Psoas muscle (tissue), 8 donors: Measurements from ENCODE around the gene PRDM15. TPM values are rescaled to one million over a fixed set of nuclear protein-coding genes. Genes with fewer than 3 reads are reported as not detected.

Source experiments
- ATAC-seq, 4 donors: fragments of 200-7000 bp; cut with Tn5 transposase; one replicate each; pipeline ENCODE4 v1.9.1; 2020; ENCODE audit warnings: moderate library complexity in 3 of 4, mild to moderate bottlenecking in 2 of 4
- DNase-seq, 2 donors: peaks; one replicate each; pipeline ENCODE4 v3.0.0-alpha.2; 2020
- H3K27ac ChIP-seq: fragments of 200-600 bp; one replicate; pipeline ENCODE4 v1.8.0; 2022
- H3K27me3 ChIP-seq, 3 donors: fragments of 200-600 bp in 1 of 3; one replicate each; pipeline versions ENCODE4 v1.6.1 to v1.8.0; 2013 to 2022; ENCODE audit warnings: low read length in 2 of 3, mild to moderate bottlenecking in 2 of 3, moderate library complexity in 1 of 3; ENCODE audit not compliant: insufficient read depth in 3 of 3
- H3K36me3 ChIP-seq, 2 donors: fragments of 200-600 bp in 1 of 2; one replicate each; pipeline versions ENCODE4 v1.6.1 to v1.8.0; 2013 to 2022; ENCODE audit warnings: low read depth in 1 of 2, mild to moderate bottlenecking in 1 of 2, moderate library complexity in 1 of 2; ENCODE audit not compliant: insufficient read depth in 1 of 2
- H3K4me1 ChIP-seq: fragments of 200-600 bp; one replicate; pipeline ENCODE4 v1.8.0; 2022
- H3K4me3 ChIP-seq: fragments of 200-600 bp; one replicate; pipeline ENCODE4 v1.8.0; 2022; ENCODE audit warnings: mild to moderate bottlenecking
- H3K9me3 ChIP-seq: fragments of 200-600 bp; one replicate; pipeline ENCODE4 v1.8.0; 2022
- WGBS, 3 donors: extraction: QIAGEN DNeasy Blood & Tissue Kit; methylation state at CpG; one replicate each; pipeline versions ENCODE4 v1.1.6 to v1.1.7; 2013; 5-methylcytosine and 5-hydroxymethylcytosine counted together
- intact Hi-C, 2 donors: fragments of 100-400 bp; cut with DNase I; formaldehyde crosslinking; loops; one replicate each; pipeline versions ENCODE4 v1.11.0 to v1.14.2; 2022
- polyA plus RNA-seq, 3 donors: library from polyadenylated mRNA; stranded (reverse); fragments of 200-250 nt; gene quantifications; one replicate each; pipeline ENCODE4 v1.2.3, GENCODE V29; 2013
- total RNA-seq, 4 donors: library from RNA; stranded (reverse); fragmentation: NEBNext Ultra II Directional in 2 of 4; extraction: Animal tissue kit (Norgen Biotek cat#: 25700) in 2 of 4; gene quantifications; one replicate each; pipeline versions ENCODE4 v1.2.1 to v1.2.4, GENCODE V29; 2021 to 2023
- TF ChIP-seq, protein P1 (sequence below): fragments of 200-600 bp; IDR thresholded peaks from one replicate; pipeline ENCODE4 v1.8.0; 2022; ENCODE audit warnings: antibody characterized with exemption
- donor health status: healthy with polysubstance abuse.
- donor health status: DM: no; HTN: no; CAD: no; lungs with moderate emphysema.
- donor health status: Bipolar disorder and iron deficiency.
- donor health status: healthy.
- donor health status: DM: yes; HTN: yes; CAD: no.
- donor health status: DM: no; HTN: no; CAD: no.
- donor health status: DM: no; HTN: no; CAD: no.
- donor health status: DM: yes; HTN: yes; CAD: no.

The PRDM15 gene
- total and polyA plus RNA-seq, 7 donors: 2.2 to 6.4 (median 3.7) TPM

DNA sequence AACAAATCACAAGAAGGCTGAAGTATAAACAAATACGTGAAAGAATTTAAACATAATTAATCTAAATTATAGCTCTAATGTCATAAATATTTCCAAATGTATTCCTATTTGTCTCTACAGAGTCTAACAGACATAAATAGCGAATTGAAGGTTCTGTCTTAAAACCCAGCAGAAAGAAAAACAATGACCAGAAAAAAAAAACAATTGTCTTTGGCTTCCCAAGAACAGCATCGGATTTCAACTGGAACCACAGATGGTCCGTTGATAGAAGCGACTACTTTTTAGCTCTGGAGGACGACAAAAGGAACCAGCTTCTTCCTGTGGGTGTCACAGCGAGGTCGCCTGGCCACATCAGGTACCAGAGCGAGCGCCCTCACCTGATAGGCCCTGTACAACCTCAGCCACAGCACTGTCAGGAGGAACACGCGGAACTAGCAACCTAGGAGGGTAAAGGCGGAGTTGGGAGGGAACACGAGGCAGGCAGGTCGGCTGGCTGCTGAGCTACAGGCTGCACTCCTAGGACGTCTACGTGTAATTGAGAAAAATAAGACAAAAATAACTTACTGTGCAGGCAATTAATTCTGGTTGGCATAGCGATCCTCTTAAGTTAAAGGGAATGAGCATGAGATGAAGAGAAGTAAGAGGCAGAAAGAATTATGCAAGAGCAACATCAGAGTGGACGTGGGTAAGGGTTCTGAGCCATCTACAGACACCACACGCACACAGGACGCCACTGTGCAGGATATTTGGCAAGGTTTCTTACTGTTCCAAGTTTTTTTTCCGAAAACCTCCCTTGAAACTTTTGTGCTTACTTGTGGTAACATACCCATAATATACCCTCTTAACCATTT, 16.7 kb upstream of the PRDM15 start:
- H3K27ac ChIP-seq: no peak overlapping the region
- H3K27me3 ChIP-seq: no peaks in the 10 kb centered on the region
- no peaks in the 10 kb centered on the region for H3K9me3 ChIP-seq
- TF ChIP-seq, protein P1, sequence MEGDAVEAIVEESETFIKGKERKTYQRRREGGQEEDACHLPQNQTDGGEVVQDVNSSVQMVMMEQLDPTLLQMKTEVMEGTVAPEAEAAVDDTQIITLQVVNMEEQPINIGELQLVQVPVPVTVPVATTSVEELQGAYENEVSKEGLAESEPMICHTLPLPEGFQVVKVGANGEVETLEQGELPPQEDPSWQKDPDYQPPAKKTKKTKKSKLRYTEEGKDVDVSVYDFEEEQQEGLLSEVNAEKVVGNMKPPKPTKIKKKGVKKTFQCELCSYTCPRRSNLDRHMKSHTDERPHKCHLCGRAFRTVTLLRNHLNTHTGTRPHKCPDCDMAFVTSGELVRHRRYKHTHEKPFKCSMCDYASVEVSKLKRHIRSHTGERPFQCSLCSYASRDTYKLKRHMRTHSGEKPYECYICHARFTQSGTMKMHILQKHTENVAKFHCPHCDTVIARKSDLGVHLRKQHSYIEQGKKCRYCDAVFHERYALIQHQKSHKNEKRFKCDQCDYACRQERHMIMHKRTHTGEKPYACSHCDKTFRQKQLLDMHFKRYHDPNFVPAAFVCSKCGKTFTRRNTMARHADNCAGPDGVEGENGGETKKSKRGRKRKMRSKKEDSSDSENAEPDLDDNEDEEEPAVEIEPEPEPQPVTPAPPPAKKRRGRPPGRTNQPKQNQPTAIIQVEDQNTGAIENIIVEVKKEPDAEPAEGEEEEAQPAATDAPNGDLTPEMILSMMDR: no peak
- 69 to 79% (median 73%) methylated on average over 22 of the region's 22 CpGs for WGBS, 3 donors
- DNase-seq (no peak), ATAC-seq (no peak)
- peaks cover 0 to 7% of the 10 kb centered on the region in 2 donors for H3K36me3 ChIP-seq
- intact Hi-C loops: no loop called here
- no peaks in the 10 kb centered on the region for H3K4me1 ChIP-seq
- H3K4me3 ChIP-seq: no peak overlapping the region

DNA sequence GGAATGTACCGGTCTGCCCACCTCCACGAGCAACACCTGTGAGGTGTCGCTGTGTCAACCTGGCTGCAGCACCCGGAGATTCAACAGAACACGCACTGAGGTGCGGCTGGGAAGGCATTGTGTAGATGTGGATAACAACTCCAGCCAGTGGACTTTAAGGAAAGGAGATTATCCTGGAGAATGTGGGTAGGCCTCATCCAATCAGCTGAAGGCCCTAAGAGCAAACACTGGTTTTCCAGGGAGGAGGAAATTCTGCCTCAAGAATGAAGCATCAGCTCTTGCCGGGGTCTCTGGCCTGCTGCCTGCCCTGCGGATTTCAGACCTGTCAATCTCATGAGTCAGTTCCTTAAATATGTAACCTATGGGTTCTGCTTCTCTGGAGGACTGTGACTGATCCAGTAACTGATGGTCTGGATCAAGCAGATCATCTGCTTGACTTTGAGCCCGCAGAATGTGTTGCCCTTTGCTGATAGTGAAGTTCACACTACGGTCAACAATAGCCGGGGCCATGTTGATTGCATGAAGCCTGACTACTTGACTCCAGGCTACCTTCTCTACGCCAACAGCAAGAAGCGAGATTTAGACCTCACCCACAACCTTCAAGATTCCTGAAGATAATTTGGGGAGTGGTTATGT, 15.9 kb upstream of the PRDM15 start:
- TF ChIP-seq, protein P1: no peak
- ATAC-seq (no peak), DNase-seq (no peak)
- H3K27ac ChIP-seq: no peak overlapping the region
- H3K4me1 ChIP-seq: no peaks in the 10 kb centered on the region
- WGBS, 3 donors: 86 to 92% (median 88%) methylated on average over 13 of the region's 13 CpGs
- peaks cover 0 to 7% of the 10 kb centered on the region in 2 donors for H3K36me3 ChIP-seq
- intact Hi-C loops: no loop called here
- H3K4me3 ChIP-seq: no peak overlapping the region
- H3K9me3 ChIP-seq: no peaks in the 10 kb centered on the region
- no peaks in the 10 kb centered on the region for H3K27me3 ChIP-seq

GRCh38 chr21:41894511-41894910, 15.4 kb upstream of the PRDM15 start:
- DNase-seq (no peak), ATAC-seq (no peak)
- intact Hi-C loops: no loop called here
- Histone ChIP-seq H3K4me3 (no peak overlapping the region), H3K9me3 (no peaks in the 10 kb centered on the region), H3K27ac (no peak overlapping the region), H3K36me3 (peaks cover 0 to 7% of the 10 kb centered on the region in 2 donors), H3K4me1 (no peaks in the 10 kb centered on the region), H3K27me3 (no peaks in the 10 kb centered on the region)
- TF ChIP-seq, protein P1: no peak
- 87 to 95% (median 92%) methylated on average over 9 of the region's 9 CpGs for WGBS, 3 donors

DNA sequence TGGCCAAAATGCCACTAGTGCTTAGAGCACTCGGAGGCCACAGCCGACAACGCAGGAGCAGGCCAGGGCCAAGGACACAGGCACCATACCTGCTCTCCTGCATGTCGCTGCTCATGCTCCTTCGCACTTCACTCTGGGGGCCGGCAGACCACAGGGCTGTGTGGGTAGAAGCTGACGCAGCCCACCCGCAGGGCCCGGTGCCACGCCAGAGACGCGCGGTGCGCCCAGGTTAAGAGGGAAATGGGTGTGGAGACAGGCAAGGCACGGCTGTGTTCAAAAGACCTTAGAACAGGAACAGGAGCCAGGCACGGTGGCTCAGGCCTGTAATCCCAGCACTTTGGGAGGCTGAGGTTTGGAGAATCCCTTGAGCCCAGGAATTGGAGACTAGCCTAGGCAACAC, 13.6 kb upstream of the PRDM15 start:
- Histone ChIP-seq H3K4me1 (no peaks in the 10 kb centered on the region), H3K4me3 (no peak overlapping the region), H3K27me3 (no peaks in the 10 kb centered on the region), H3K9me3 (no peaks in the 10 kb centered on the region), H3K36me3 (no peaks in the 10 kb centered on the region), H3K27ac (no peak overlapping the region)
- intact Hi-C loops: no loop called here
- WGBS, 3 donors: 88 to 93% (median 92%) methylated on average over 16 of the region's 16 CpGs
- no peak for DNase-seq
- TF ChIP-seq, protein P1: no peak
- ATAC-seq: no peak
